H9 (cell line): ENCODE data around the gene ANXA1. TPM values are rescaled to one million over a fixed set of nuclear protein-coding genes. Genes with fewer than 3 reads are reported as not detected.

Experiments used
- DNase-seq: peaks from one replicate; pipeline ENCODE4 v3.0.0-alpha.2; 2017
- H2AFZ ChIP-seq: one replicate; pipeline ENCODE4 v1.6.1; 2013; ENCODE audit warnings: mild to moderate bottlenecking, low read length, control low read depth, moderate library complexity
- H2AK5ac ChIP-seq: 2 replicates; pipeline ENCODE4 v1.6.1; 2013; ENCODE audit warnings: low read length, control low read depth, mixed read lengths; ENCODE audit not compliant: insufficient read length
- H2BK120ac ChIP-seq: one replicate; pipeline ENCODE4 v1.6.1; 2013; ENCODE audit warnings: low read depth, mild to moderate bottlenecking, low read length, control low read depth, inconsistent platforms; ENCODE audit not compliant: poor library complexity, severe bottlenecking
- H2BK12ac ChIP-seq: 2 replicates; pipeline ENCODE4 v1.6.1; 2013; ENCODE audit warnings: low read length, control low read depth, mixed read lengths, low read depth; ENCODE audit not compliant: insufficient read length
- H2BK15ac ChIP-seq: 2 replicates; pipeline ENCODE4 v1.6.1; 2013; ENCODE audit warnings: low read depth, low read length, control low read depth
- H2BK20ac ChIP-seq: one replicate; pipeline ENCODE4 v1.6.1; 2013; ENCODE audit warnings: low read depth, mild to moderate bottlenecking, low read length, control low read depth, inconsistent platforms; ENCODE audit not compliant: poor library complexity, severe bottlenecking
- H2BK5ac ChIP-seq: 2 replicates; pipeline ENCODE4 v1.6.1; 2013; ENCODE audit warnings: low read length, control low read depth, mixed read lengths; ENCODE audit not compliant: insufficient read length
- H3K14ac ChIP-seq: 2 replicates; pipeline ENCODE4 v1.6.1; 2013; ENCODE audit warnings: low read length, control low read depth; ENCODE audit not compliant: insufficient read depth
- H3K18ac ChIP-seq: 2 replicates; pipeline ENCODE4 v1.6.1; 2013; ENCODE audit warnings: low read depth, mild to moderate bottlenecking, mixed read lengths, low read length, control low read depth; ENCODE audit not compliant: insufficient read length
- H3K23ac ChIP-seq: 2 replicates; pipeline ENCODE4 v1.6.1; 2013; ENCODE audit warnings: low read length, control low read depth, mixed read lengths, low read depth; ENCODE audit not compliant: insufficient read length
- H3K23me2 ChIP-seq: 2 replicates; pipeline ENCODE4 v1.6.1; 2013; ENCODE audit warnings: low read depth, mild to moderate bottlenecking, mixed read lengths, low read length, control low read depth; ENCODE audit not compliant: insufficient read length, poor library complexity, severe bottlenecking
- H3K27ac ChIP-seq: 2 replicates; pipeline ENCODE4 v1.5.1; 2013; ENCODE audit warnings: low read length, control low read depth, mixed read lengths, low read depth; ENCODE audit not compliant: insufficient read length
- H3K27me3 ChIP-seq: 2 replicates; pipeline ENCODE4 v1.6.1; 2013; ENCODE audit warnings: low read length, control low read depth, inconsistent platforms; ENCODE audit not compliant: insufficient read depth
- H3K4ac ChIP-seq: 2 replicates; pipeline ENCODE4 v1.6.1; 2013; ENCODE audit warnings: low read depth, mild to moderate bottlenecking, control low read depth, inconsistent platforms, low read length, moderate library complexity
- H3K4me1 ChIP-seq: 2 replicates; pipeline ENCODE4 v1.6.1; 2013; ENCODE audit warnings: low read length, control low read depth, inconsistent platforms; ENCODE audit not compliant: insufficient read depth
- H3K4me2 ChIP-seq: 2 replicates; pipeline ENCODE4 v1.6.1; 2013; ENCODE audit warnings: low read length, control low read depth, mixed read lengths; ENCODE audit not compliant: insufficient read length, insufficient read depth
- H3K56ac ChIP-seq: 2 replicates; pipeline ENCODE4 v1.6.1; 2013; ENCODE audit warnings: low read depth, mild to moderate bottlenecking, mixed read lengths, low read length, control low read depth; ENCODE audit not compliant: insufficient read length
- H3K79me1 ChIP-seq: 2 replicates; pipeline ENCODE4 v1.6.1; 2013; ENCODE audit warnings: low read depth, mild to moderate bottlenecking, moderate library complexity, low read length, control low read depth, inconsistent platforms; ENCODE audit not compliant: insufficient read depth, poor library complexity, severe bottlenecking
- H3K79me2 ChIP-seq: 2 replicates; pipeline ENCODE4 v1.6.1; 2013; ENCODE audit warnings: low read length, control low read depth, inconsistent platforms; ENCODE audit not compliant: insufficient read depth
- H3K9ac ChIP-seq: 2 replicates; pipeline ENCODE4 v1.6.1; 2013; ENCODE audit warnings: low read length, control low read depth, mixed read lengths; ENCODE audit not compliant: insufficient read length; ENCODE audit errors: extremely low read depth
- H3K9me3 ChIP-seq: one replicate; pipeline ENCODE4 v1.6.1; 2013; ENCODE audit warnings: low read depth, low read length, inconsistent platforms; ENCODE audit not compliant: control insufficient read depth
- H3T11ph ChIP-seq: one replicate; pipeline ENCODE4 v1.6.1; 2013; ENCODE audit warnings: mild to moderate bottlenecking, low read length, control low read depth, inconsistent platforms
- H4K20me1 ChIP-seq: one replicate; pipeline ENCODE4 v1.6.1; 2013; ENCODE audit not compliant: control insufficient read depth, insufficient read length, insufficient read depth
- H4K5ac ChIP-seq: 2 replicates; pipeline ENCODE4 v1.6.1; 2013; ENCODE audit warnings: low read depth, mild to moderate bottlenecking, mixed read lengths, low read length, control low read depth; ENCODE audit not compliant: insufficient read length
- H4K8ac ChIP-seq: replicated peaks from 2 replicates; pipeline ENCODE4 v1.6.1; 2013; ENCODE audit warnings: low read length, control low read depth, mixed read lengths, low read depth; ENCODE audit not compliant: insufficient read length
- H4K91ac ChIP-seq: 2 replicates; pipeline ENCODE4 v1.6.1; 2013; ENCODE audit warnings: low read depth, mild to moderate bottlenecking, moderate library complexity, mixed read lengths, low read length, control low read depth; ENCODE audit not compliant: insufficient read length
- H3K27ac Mint-ChIP-seq, 3 experiments: 2 replicates in 2 of 3; 3 replicates in 1 of 3; pipeline ENCODE4 v1.8.0; 2020 to 2021; ENCODE audit warnings: mixed read lengths in 3 of 3, mild to moderate bottlenecking in 1 of 3, moderate library complexity in 1 of 3
- H3K27me3 Mint-ChIP-seq: 2 replicates; pipeline ENCODE4 v1.8.0; 2021; ENCODE audit warnings: low read depth, mild to moderate bottlenecking, moderate library complexity, mixed read lengths
- H3K36me3 Mint-ChIP-seq, 3 experiments: 2 replicates in 2 of 3; 3 replicates in 1 of 3; pipeline ENCODE4 v1.8.0; 2020 to 2021; ENCODE audit warnings: low read depth in 3 of 3, mixed read lengths in 3 of 3; ENCODE audit not compliant: insufficient read depth in 1 of 3
- H3K4me1 Mint-ChIP-seq, 2 experiments: 2 replicates each; pipeline ENCODE4 v1.8.0; 2020; ENCODE audit warnings: mixed read lengths in 2 of 2
- H3K4me3 Mint-ChIP-seq, 2 experiments: 2 replicates in 1 of 2; 3 replicates in 1 of 2; pipeline ENCODE4 v1.8.0; 2020 to 2021; ENCODE audit warnings: mild to moderate bottlenecking in 2 of 2, mixed read lengths in 2 of 2, moderate library complexity in 1 of 2
- H3K9me3 Mint-ChIP-seq, 2 experiments: 2 replicates in 1 of 2; 3 replicates in 1 of 2; pipeline ENCODE4 v1.8.0; 2020; ENCODE audit warnings: mild to moderate bottlenecking in 2 of 2, mixed read lengths in 2 of 2, moderate library complexity in 1 of 2
- WGBS: extraction: QIAGEN DNeasy Blood & Tissue Kit; methylation state at CpG from one replicate; pipeline ENCODE4 v1.1.7; 2013; ENCODE audit warnings: missing lambda C conversion rate, low lambda C conversion rate, mixed read lengths; ENCODE audit not compliant: insufficient read length; ENCODE audit errors: extremely low coverage; 5-methylcytosine and 5-hydroxymethylcytosine counted together
- total RNA-seq: library from RNA; stranded (reverse); gene quantifications from 2 replicates; pipeline ENCODE4 v1.2.1, GENCODE V29; 2021
- TF ChIP-seq, protein P1 (sequence below): fragments of 200-600 bp; sonication (generic); conservative IDR thresholded peaks from 3 replicates; pipeline ENCODE4 v1.8.0; 2021; ENCODE audit warnings: antibody characterized with exemption, mild to moderate bottlenecking

The ANXA1 gene
- total RNA-seq, 1 experiment from 2014 or later: 3.5 TPM

DNA sequence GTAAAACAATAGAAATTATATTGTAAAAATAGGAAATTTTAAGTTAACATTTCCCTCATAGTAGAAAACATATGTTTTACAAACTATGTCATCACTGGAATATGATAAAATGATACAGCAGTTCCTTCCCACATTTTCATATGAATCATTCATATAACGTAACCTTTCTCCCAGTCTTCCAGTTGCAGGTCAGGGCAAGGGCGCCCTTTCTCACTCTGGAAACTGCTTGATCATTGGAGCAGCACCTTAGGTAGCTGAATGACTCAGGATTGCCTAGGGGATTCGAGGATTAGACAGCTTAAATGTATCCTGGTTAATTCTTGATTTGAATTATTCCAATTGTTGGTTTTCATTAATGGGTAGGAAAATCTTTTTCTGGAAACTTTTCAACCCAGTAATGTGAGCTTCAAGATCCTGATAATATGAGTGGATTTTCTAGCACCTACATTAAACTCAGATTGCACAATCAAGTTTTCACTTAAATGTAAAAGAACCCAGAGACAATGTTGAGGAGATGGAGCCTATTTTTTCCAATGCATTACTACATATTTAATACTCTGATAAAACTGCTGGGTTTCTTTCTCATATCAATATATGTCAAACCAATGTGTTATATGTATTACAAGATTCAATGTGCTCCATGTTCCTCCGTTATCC is 32.6 kb upstream of the ANXA1 start:
- TF ChIP-seq, protein P1, sequence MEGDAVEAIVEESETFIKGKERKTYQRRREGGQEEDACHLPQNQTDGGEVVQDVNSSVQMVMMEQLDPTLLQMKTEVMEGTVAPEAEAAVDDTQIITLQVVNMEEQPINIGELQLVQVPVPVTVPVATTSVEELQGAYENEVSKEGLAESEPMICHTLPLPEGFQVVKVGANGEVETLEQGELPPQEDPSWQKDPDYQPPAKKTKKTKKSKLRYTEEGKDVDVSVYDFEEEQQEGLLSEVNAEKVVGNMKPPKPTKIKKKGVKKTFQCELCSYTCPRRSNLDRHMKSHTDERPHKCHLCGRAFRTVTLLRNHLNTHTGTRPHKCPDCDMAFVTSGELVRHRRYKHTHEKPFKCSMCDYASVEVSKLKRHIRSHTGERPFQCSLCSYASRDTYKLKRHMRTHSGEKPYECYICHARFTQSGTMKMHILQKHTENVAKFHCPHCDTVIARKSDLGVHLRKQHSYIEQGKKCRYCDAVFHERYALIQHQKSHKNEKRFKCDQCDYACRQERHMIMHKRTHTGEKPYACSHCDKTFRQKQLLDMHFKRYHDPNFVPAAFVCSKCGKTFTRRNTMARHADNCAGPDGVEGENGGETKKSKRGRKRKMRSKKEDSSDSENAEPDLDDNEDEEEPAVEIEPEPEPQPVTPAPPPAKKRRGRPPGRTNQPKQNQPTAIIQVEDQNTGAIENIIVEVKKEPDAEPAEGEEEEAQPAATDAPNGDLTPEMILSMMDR: no peak
- DNase-seq: no peak
- no peak overlapping the region for H2AFZ ChIP-seq

More for the DNA sequence above, 32.6 kb upstream of the ANXA1 start:
- H3K27me3 Mint-ChIP-seq: no peaks in the 10 kb centered on the region
- no peaks in the 10 kb centered on the region for H3K4me1 ChIP-seq
- H2BK5ac ChIP-seq: no peak overlapping the region
- no peak overlapping the region for H3T11ph ChIP-seq
- no peak overlapping the region for H3K18ac ChIP-seq
- no peak overlapping the region for H4K91ac ChIP-seq
- no peak overlapping the region for H3K4ac ChIP-seq
- no peaks in the 10 kb centered on the region for H3K9me3 ChIP-seq
- H4K20me1 ChIP-seq: no peaks in the 10 kb centered on the region
- H3K56ac ChIP-seq: no peak overlapping the region
- no peaks in the 10 kb centered on the region for H3K27me3 ChIP-seq
- no peak overlapping the region for H2BK12ac ChIP-seq
- no peak overlapping the region for H2BK120ac ChIP-seq
- no peaks in the 10 kb centered on the region for H3K9me3 Mint-ChIP-seq
- H3K4me1 Mint-ChIP-seq: no peaks in the 10 kb centered on the region
- H4K5ac ChIP-seq: no peak overlapping the region
- no peak overlapping the region for H4K8ac ChIP-seq
- no peak overlapping the region for H3K4me3 Mint-ChIP-seq
- no peak overlapping the region for H3K27ac ChIP-seq
- H3K27ac Mint-ChIP-seq: no peak overlapping the region
- H3K14ac ChIP-seq: no peak overlapping the region
- H3K36me3 Mint-ChIP-seq: no peaks in the 10 kb centered on the region
- no peaks in the 10 kb centered on the region for H3K79me1 ChIP-seq
- no peaks in the 10 kb centered on the region for H3K23me2 ChIP-seq
- no peak overlapping the region for H3K4me2 ChIP-seq
- no peaks in the 10 kb centered on the region for H3K79me2 ChIP-seq
- H2BK15ac ChIP-seq: no peak overlapping the region
- H3K9ac ChIP-seq: no peak overlapping the region
- H2BK20ac ChIP-seq: no peak overlapping the region
- no CpG with 5 or more reads among the region's 4 CpGs for WGBS
- H3K23ac ChIP-seq: no peak overlapping the region
- no peak overlapping the region for H2AK5ac ChIP-seq
